T47D (cell line): Measurements from ENCODE around the gene ZNF213.

Source experiments
- DNase-seq, 2 experiments: peaks; one replicate each; pipeline versions ENCODE4 v3.0.0 to v3.0.0-alpha.2; 2011 to 2012; ENCODE audit warnings: low read depth in 1 of 2, low spot score in 1 of 2
- JUND ChIP-seq: IDR thresholded peaks from 2 replicates; pipeline ENCODE4 v1.6.1; 2012; ENCODE audit warnings: low read depth
- in situ Hi-C: cut with HindIII; loops from 2 replicates; pipeline ENCODE4 v1.10.0; 2016; ENCODE audit warnings: low sequenced_read_pairs, low pct_unique_long_range_greater_than_20kb

ZNF213 gene, protein sequence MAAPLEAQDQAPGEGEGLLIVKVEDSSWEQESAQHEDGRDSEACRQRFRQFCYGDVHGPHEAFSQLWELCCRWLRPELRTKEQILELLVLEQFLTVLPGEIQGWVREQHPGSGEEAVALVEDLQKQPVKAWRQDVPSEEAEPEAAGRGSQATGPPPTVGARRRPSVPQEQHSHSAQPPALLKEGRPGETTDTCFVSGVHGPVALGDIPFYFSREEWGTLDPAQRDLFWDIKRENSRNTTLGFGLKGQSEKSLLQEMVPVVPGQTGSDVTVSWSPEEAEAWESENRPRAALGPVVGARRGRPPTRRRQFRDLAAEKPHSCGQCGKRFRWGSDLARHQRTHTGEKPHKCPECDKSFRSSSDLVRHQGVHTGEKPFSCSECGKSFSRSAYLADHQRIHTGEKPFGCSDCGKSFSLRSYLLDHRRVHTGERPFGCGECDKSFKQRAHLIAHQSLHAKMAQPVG

DNA sequence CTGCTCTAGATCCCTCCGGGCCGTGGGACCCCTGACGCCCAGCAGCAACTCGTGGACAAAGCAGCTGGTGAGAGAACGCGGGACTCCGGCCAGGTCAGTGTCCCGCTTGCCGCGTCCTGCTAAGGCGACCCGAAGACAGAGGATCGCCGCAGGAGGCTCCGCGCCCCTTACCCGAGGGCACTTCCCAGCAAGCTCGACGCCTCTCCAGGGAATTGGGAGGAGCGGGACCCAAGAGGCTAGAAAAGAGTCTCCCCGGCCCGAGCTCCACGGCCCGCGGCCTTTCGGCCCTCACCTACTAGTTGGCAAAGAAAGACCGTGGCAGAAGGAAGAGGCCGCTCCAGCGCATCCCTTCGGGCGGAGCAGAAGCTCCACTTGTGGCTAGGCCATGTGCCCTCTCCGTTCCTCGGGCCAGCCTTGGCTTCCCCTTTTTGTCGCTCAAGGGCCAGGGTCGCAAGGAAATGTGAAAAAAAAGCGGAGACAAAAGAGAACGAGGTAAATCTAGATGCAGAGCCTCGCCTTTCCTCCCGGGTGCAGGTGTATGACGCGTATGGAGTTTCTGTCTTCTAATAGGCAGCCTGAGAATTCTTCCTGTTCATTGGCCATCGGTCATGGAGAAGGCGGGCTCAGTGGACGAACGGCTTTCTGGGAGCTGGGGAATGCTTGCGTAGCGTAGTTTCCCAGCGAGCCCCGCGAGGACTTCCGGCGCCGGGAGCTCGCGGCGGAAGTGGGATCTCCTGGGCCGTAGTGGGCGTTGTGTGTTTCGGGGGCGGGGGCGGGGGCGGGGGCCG lies at the start of gene ZNF213:
Gene ZNF213 (plus strand): TSS at position 692 of the 788 bp plus-strand sequence. CDS start 2,252 bp downstream, outside the sequence.
- in situ Hi-C loops: no loop called here
- DNase-seq: peak; percentile 91 to 99
- TF ChIP-seq JUND: no peak

DNA sequence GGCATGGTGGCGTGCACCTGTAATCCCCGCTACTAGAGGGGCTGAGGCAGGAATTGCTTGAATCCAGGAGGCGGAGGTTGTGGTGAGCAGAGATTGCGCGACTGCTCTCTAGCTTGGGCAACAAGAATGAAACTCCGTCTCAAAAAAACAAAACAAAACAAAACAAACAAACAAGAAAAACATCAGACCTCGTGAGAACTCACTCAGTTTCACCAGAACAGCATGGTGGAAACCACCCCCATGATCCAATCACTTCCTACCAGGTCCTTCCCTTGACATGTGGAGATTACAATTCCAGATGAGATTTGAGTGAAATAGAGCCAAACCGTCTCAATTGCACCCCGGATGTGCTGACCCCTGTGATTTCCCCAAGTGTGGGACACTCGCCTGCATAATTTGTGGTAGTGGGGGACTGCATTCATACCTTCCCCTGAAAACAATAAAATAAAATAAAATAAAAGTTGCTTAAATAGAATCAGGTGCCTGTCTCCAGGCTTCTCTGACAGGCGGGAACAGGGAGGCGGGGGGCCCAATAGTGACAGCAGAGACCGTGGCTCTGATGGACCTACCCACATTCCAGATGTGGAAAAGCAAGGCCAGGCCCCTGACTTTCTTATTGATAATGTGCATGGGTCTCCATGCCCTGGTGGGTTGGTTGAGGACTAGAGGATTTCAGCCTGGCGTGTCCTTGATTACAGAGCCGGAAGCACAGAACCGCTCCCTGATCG lies 48.8 kb upstream of the ZNF213 start:
- TF ChIP-seq JUND: no peak
- DNase-seq: no peak
- in situ Hi-C loops: no loop called here

DNA sequence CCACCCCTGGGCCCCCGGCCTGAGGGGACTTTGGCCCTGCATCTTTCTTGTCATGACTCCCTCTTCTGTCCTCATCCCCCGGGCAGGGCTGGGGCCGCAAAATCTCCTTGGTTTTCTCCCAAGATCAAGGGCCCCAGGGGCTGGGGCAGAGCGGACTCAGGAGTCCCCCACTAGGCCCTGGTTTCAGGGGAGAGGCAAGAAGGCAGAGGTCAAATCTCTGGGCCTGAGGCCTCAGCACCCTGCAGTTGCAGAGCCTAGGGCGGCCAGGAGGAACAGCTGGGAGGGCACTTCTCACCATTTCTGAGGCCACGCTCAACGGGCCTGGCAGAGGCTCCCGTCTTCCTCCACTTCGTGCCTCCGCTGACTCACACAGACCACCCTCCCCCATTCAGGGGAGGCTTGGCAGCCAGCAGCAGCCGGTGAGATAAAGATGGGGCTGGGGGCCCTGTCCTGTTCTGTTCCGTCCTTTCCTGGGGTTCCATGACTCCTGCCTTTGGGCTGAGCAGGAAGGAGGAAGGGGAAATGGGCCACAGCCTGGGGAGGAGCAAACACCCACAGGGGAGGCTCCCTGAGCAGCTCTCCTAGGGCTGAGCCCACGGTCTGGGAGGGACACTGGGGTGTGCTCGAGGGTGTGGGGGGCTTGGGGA lies 48.1 kb upstream of the ZNF213 start:
- TF ChIP-seq JUND: no peak
- DNase-seq: no peak
- in situ Hi-C loops: no loop called here

DNA sequence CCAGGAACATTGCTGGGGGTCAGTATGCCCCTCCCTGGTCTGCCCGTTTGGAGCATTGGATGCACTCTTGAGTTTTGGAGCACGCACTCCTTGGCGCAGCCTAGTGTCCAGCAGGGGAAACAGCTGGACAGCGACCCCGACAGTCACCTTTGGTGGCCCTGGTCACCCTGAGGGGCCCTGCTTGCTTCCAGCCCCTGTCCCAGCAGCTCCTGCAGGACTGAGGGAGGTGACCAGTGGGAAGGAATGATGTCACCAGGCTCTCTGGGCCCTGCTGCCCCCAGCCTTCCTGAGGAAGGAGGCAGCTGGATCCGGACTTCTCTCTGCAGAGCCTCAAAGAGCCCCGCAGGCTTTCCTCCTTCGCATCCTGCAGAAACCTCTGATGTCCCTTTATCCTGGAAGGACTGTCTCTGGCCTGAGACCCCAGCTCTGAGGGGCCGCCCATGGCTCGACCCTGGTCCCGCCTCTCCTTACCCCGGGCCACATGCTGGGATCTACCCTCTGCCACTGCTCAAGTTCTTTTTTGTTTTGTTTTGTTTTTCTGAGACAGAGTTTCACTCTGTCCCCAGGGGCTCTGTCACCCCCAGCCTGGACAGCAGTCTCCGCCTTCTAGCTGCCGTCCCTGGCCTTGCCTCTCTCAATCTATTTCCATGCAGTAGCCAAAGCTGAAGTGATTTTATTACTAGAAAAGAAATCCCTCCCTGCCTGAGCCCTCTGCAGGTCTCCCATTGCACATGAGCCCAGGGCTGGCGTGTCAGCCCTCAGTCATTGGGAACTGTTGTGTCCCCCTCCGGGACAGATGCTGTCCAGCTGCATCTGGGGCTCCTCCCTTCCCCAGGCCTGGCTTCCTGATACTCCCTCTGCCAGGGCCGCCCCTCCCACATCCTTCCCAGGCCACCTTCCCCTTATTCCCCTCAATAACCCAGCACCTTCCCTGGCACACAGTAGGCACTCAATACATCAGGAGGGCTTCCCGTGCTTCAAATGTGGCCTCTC lies 47.3 kb upstream of the ZNF213 start:
- in situ Hi-C loops: no loop called here
- TF ChIP-seq JUND: no peak
- DNase-seq: no peak

DNA sequence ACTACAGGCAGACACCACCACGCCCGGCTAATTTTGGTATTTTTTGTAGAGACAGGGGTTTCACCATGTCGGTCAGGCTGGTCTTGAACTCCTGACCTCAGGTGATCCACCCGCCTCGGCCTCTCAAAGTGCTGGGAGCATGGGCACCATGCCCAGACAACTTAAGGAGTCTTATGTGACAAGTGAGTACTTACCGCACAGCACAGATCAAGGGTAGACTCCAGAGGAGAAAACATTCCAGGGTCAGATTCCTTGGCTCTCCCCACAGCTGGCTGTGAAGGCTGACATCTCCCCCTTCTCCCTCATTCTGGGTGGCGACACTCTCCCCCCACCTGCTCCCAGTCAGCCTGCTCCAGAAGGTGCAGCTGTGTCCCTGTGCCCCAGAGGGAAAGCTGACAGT lies 46.4 kb upstream of the ZNF213 start:
- DNase-seq: no peak
- no peak for TF ChIP-seq JUND
- in situ Hi-C loops: no loop called here

DNA sequence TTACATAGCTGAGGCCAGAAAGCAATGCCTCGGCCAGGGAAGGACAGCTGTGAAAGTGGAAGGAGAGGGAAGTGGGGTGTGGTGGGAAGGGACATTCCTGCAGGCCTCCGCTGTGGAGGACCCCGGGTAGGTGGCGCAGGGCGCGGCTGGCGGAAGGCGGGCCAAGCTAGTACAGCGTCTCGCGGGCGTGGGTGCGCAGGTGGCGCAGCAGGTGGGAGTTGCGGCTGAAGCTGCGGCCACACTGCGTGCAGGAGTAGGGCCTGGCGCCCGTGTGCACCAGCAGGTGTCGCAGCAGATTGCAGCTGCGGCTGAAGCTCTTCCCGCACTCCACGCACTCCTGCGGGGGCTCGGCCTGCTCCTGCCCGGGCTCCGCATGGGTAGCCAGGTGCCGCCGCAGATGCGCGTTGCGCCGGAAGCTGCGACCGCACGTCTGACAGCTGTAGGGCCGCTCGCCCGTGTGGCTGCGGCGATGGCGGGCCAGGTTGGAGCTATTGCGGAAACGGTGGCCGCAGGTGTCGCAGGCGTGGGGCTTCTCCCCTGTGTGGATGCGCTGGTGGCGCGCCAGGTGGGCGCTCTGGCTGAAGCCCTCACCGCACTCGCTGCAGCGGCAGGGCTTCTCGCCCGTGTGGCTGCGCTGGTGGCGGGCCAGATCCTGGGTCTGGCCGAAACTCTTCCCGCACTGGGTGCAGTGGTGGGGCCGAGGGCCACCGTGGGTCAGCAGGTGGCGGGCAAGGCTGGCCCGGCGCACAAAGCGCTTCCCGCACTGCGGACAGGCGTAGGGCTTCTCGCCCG lies 45.7 kb upstream of the ZNF213 start:
- no peak for DNase-seq
- in situ Hi-C loops: no loop called here
- no peak for TF ChIP-seq JUND

DNA sequence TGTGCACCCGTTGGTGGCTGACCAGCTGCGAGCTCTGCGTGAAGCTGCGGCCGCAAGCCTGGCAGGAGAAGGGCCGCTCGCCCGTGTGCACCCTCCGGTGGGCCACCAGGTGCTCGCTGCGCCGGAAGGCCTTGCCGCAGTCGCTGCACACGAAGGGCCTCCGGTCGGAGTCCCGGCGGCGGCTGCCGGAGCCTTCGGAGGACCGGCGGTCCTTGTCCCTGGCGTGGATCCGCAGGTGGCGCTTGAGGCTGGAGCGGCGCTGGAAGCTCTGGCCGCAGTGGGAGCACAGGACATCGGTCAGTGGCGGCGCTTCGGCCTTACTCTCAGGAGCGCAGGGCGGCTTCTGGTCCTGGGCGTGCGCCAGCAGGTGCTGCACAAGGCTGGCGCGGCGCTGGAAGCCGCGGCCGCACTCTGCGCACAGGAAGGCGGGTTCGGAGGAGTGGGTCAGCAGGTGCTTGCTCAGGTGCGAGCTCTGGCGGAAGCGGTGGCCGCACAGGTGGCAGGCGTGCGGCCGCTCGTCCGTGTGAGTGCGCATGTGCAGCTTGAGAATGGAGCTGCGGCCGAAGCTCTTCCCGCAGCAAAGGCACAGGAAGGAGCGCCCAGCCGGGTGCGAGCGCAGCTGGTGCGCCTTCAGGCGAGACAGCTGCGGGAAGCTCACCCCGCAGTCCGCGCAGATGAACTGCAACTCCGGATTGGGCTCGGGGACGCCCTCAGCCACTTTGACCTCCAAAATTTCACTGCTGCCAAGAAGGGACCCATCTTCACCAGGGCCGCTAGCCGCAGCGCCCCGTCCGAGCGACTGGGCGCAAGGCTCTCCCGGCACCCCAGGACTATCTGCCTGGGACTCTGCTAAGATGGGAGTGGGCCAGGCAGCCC lies 44.9 kb upstream of the ZNF213 start:
- DNase-seq: no peak
- no peak for TF ChIP-seq JUND
- in situ Hi-C loops: no loop called here

DNA sequence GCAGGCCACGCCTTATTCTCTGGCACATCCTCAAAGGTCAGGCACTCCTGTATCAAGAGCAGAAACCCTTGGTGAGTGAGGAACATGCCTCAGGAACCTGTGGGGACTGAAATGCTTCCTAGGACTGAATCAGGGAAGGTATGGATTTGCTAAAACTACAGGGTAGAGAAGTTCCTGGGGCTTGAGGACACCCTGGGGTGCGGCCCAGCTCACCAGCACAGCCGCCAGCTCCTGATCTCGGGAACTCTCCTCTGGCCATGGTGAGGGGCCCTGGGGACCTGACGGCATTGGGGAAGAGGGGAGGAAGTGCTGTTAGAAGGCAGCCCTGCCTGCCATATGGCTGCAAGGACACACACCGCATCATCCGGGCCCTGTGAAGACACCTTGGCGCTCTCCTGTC lies 43.3 kb upstream of the ZNF213 start:
- no peak for TF ChIP-seq JUND
- in situ Hi-C loops: no loop called here

DNA sequence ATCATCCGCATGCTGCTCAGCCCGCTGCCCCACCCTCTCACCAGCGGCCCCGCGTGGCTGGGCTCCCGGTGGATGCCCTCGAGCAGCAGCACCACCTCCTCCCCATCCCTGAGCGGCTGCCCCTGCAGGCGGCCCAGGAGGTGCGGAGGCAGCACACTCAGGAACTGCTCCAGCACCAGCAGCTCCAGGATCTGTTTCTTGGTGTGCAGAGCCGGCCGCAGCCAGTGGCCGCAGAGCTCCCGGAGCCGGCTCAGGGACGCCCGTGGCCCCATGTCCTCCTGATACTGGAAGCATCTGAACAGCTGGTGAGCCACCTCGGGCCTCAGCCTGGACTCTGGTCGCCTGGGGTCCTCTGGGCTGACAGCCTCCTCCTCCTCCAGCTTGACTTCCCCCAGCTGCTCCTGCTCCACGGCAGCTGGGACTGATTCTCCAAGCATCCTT lies 42.3 kb upstream of the ZNF213 start:
- in situ Hi-C loops: no loop called here
- TF ChIP-seq JUND: no peak
- no peak for DNase-seq

More for the DNA sequence above, 43.3 kb upstream of the ZNF213 start:
- no peak for DNase-seq
